ENCODE data around the gene MLH1.

The MLH1 gene

GRCh38 chr3:37094636-37095035 is 101.3 kb downstream of the MLH1 start:
- DNase-seq (ENCODE audit: low spot score) = no peak

GRCh38 chr3:37096288-37096687 is 103.0 kb downstream of the MLH1 start:
- peak; percentile 51 for DNase-seq (ENCODE audit: low spot score)

GRCh38 chr3:37096975-37097374 is 103.7 kb downstream of the MLH1 start:
- no peak for DNase-seq (ENCODE audit: low spot score)

GRCh38 chr3:37097776-37098175 is 104.5 kb downstream of the MLH1 start:
- DNase-seq (ENCODE audit: low spot score) = no peak

GRCh38 chr3:37098884-37099283 is 105.6 kb downstream of the MLH1 start:
- no peak for DNase-seq (ENCODE audit: low spot score)

- DNase-seq (ENCODE audit: low spot score) = no peak
Observed at GRCh38 chr3:37099469-37099868, 106.2 kb downstream of the MLH1 start.

- no peak for DNase-seq (ENCODE audit: low spot score)
Observed at GRCh38 chr3:37100411-37100810, 107.1 kb downstream of the MLH1 start.
